GM23248 (cell line): ENCODE data around the gene GALM. TPM values are rescaled to one million over a fixed set of nuclear protein-coding genes. Genes with fewer than 3 reads are reported as not detected.

ENCODE experiments used
- DNase-seq: peaks from one replicate; pipeline ENCODE4 v3.0.0-alpha.2; 2015
- H2AFZ ChIP-seq: fragments of 200-600 bp; sonication (generic); 2 replicates; pipeline ENCODE4 v1.6.1; 2016; ENCODE audit warnings: antibody characterized with exemption
- H3F3A ChIP-seq: fragments of 200-600 bp; sonication (generic); 2 replicates; pipeline ENCODE4 v1.6.1; 2016; ENCODE audit warnings: mild to moderate bottlenecking, antibody characterized with exemption, mixed run types; ENCODE audit not compliant: insufficient read depth
- H3K27ac ChIP-seq: fragments of 200-600 bp; sonication (generic); 2 replicates; pipeline ENCODE4 v1.5.1; 2016; ENCODE audit warnings: mild to moderate bottlenecking
- H3K27me3 ChIP-seq: fragments of 200-600 bp; sonication (generic); replicated peaks from 2 replicates; pipeline ENCODE4 v1.6.1; 2016; ENCODE audit warnings: mild to moderate bottlenecking; ENCODE audit not compliant: insufficient read depth
- H3K36me3 ChIP-seq: fragments of 200-600 bp; sonication (generic); 2 replicates; pipeline ENCODE4 v1.6.1; 2016; ENCODE audit warnings: low read depth, mild to moderate bottlenecking
- H3K4me1 ChIP-seq: fragments of 200-600 bp; sonication (generic); 2 replicates; pipeline ENCODE4 v1.6.1; 2016; ENCODE audit warnings: mild to moderate bottlenecking; ENCODE audit not compliant: insufficient read depth
- H3K4me2 ChIP-seq: fragments of 200-600 bp; sonication (generic); one replicate; pipeline ENCODE4 v1.6.1; 2016; ENCODE audit warnings: mild to moderate bottlenecking; ENCODE audit not compliant: unreplicated experiment
- H3K4me3 ChIP-seq: fragments of 200-600 bp; sonication (generic); 2 replicates; pipeline ENCODE4 v1.5.1; 2016; ENCODE audit warnings: mild to moderate bottlenecking
- H3K79me2 ChIP-seq: fragments of 200-600 bp; sonication (generic); 2 replicates; pipeline ENCODE4 v1.6.1; 2016; ENCODE audit warnings: mild to moderate bottlenecking; ENCODE audit not compliant: insufficient read depth
- H3K9ac ChIP-seq: fragments of 200-600 bp; sonication (generic); 2 replicates; pipeline ENCODE4 v1.6.1; 2016; ENCODE audit warnings: mild to moderate bottlenecking
- H3K9me2 ChIP-seq: fragments of 200-600 bp; sonication (generic); 2 replicates; pipeline ENCODE4 v1.6.1; 2016; ENCODE audit warnings: mixed run types, mild to moderate bottlenecking, moderate library complexity; ENCODE audit not compliant: insufficient read depth
- H3K9me3 ChIP-seq: fragments of 200-600 bp; sonication (generic); one replicate; pipeline ENCODE4 v1.6.1; 2017; ENCODE audit warnings: low read depth
- H4K20me1 ChIP-seq: fragments of 200-600 bp; sonication (generic); 2 replicates; pipeline ENCODE4 v1.6.0; 2016; ENCODE audit not compliant: insufficient read depth
- EZH2 ChIP-seq: fragments of 200-600 bp; sonication (generic); IDR thresholded peaks from 2 replicates; pipeline ENCODE4 v1.6.1; 2018; ENCODE audit warnings: antibody characterized with exemption, mild to moderate bottlenecking; ENCODE audit not compliant: insufficient read depth, poor library complexity, severe bottlenecking
- EZH2phosphoT487 ChIP-seq: fragments of 200-600 bp; sonication (generic); IDR thresholded peaks from 2 replicates; pipeline ENCODE4 v1.6.1; 2018; ENCODE audit warnings: antibody characterized with exemption, moderate library complexity, mild to moderate bottlenecking, low read depth; ENCODE audit not compliant: insufficient read depth
- WGBS, 2 experiments: methylation state at CpG; one replicate each; pipeline ENCODE4 v1.1.6; 2015 to 2017; ENCODE audit warnings: low lambda C conversion rate in 2 of 2, low coverage in 1 of 2; ENCODE audit errors: missing lambda C conversion rate in 2 of 2; 5-methylcytosine and 5-hydroxymethylcytosine counted together
- in situ Hi-C: fragments of 300-500 bp; cut with MboI; formaldehyde crosslinking; loops from 2 replicates; pipeline ENCODE4 v1.15.0; 2020
- polyA plus RNA-seq: library from polyadenylated mRNA; unstranded; fragments of >200 nt; fragmentation: Nextera tagmentation; extraction: Ambion mirVana; gene quantifications from 2 replicates; pipeline ENCODE4 v1.2.1, GENCODE V29; 2016
- total RNA-seq: library from RNA; depleted of rRNA; stranded (reverse); fragments of >200 nt; shearing (Covaris generic); gene quantifications from 2 replicates; pipeline ENCODE4 v1.2.3, GENCODE V29; 2014

The GALM gene
- total and polyA plus RNA-seq, 2 experiments from 2014 or later: 7.6 to 10.8 TPM

- Histone ChIP-seq H3K9me2 (no peaks in the 10 kb centered on the region), H2AFZ (no peak overlapping the region), H3K4me2 (no peak overlapping the region), H3F3A (peaks cover 60% of the 10 kb centered on the region), H3K79me2 (peaks cover 81% of the 10 kb centered on the region), H3K4me1 (peaks cover 9% of the 10 kb centered on the region), H3K9me3 (no peaks in the 10 kb centered on the region), H4K20me1 (peaks cover 9% of the 10 kb centered on the region; the same call in 1 of the 2 replicates), H3K9ac (peak overlapping the region; percentile 15; the same call in 1 of the 2 replicates), H3K4me3 (no peak overlapping the region), H3K36me3 (peaks cover 66% of the 10 kb centered on the region), H3K27me3 (no peaks in the 10 kb centered on the region), H3K27ac (no peak overlapping the region)
- 91 to 92% methylated on average over 5 of the region's 5 CpGs for WGBS, 2 experiments
- no peak for DNase-seq
- TF ChIP-seq EZH2phosphoT487 (no peak), EZH2 (no peak)
- in situ Hi-C loops: no loop called here
Measured at GRCh38 chr2:38747819-38748218, 81.9 kb downstream of the GALM start.

- H3K9ac ChIP-seq: 0 out of 2 replicates have a peak overlapping the region, but pooled peaks have one; percentile 97
- in situ Hi-C loops: no loop called here
Measured at GRCh38 chr2:38748391-38748790, 82.5 kb downstream of the GALM start.

GRCh38 chr2:38748943-38749804 is 83.3 kb downstream of the GALM start:
- Histone ChIP-seq H3K4me2 (peak overlapping the region; percentile 96), H3K79me2 (peaks cover 68% of the 10 kb centered on the region), H3K4me1 (peaks cover 9% of the 10 kb centered on the region), H3K4me3 (peak overlapping the region; percentile 86), H3K36me3 (peaks cover 53% of the 10 kb centered on the region), H3K9me2 (no peaks in the 10 kb centered on the region), H3K27ac (0 out of 2 replicates have a peak overlapping the region, but pooled peaks have one; percentile 93), H2AFZ (no peak overlapping the region), H3K9me3 (no peaks in the 10 kb centered on the region), H3K9ac (peak overlapping the region; percentile 97), H3K27me3 (no peaks in the 10 kb centered on the region), H4K20me1 (peaks cover 9% of the 10 kb centered on the region; the same call in 1 of the 2 replicates), H3F3A (peaks cover 46% of the 10 kb centered on the region)
- WGBS, 2 experiments: 68 to 70% methylated on average over 26 of the region's 26 CpGs
- peak; percentile 40 for DNase-seq
- in situ Hi-C loops: no loop called here
- no peak for TF ChIP-seq EZH2phosphoT487
- no peak for TF ChIP-seq EZH2

More at GRCh38 chr2:38748391-38748790, 82.5 kb downstream of the GALM start:
- 88 to 92% methylated on average over 9 of the region's 9 CpGs for WGBS, 2 experiments
- H3K9me3 ChIP-seq: no peaks in the 10 kb centered on the region
- peaks cover 54% of the 10 kb centered on the region for H3F3A ChIP-seq
- TF ChIP-seq EZH2phosphoT487 (no peak), EZH2 (no peak)
- H3K27me3 ChIP-seq: no peaks in the 10 kb centered on the region
- H3K79me2 ChIP-seq: peaks cover 76% of the 10 kb centered on the region
- H3K4me2 ChIP-seq: peak overlapping the region; percentile 96
- H3K9me2 ChIP-seq: no peaks in the 10 kb centered on the region
- H2AFZ ChIP-seq: no peak overlapping the region
- no peak for DNase-seq
- no peak overlapping the region for H3K27ac ChIP-seq
- peaks cover 9% of the 10 kb centered on the region; the same call in 1 of the 2 replicates for H4K20me1 ChIP-seq
- H3K36me3 ChIP-seq: peaks cover 60% of the 10 kb centered on the region
- no peak overlapping the region for H3K4me3 ChIP-seq
- H3K4me1 ChIP-seq: peaks cover 9% of the 10 kb centered on the region

GRCh38 chr2:38750011-38750890 is 84.3 kb downstream of the GALM start:
- Histone ChIP-seq H3K27me3 (no peaks in the 10 kb centered on the region), H4K20me1 (peaks cover 9% of the 10 kb centered on the region; the same call in 1 of the 2 replicates), H3K79me2 (peaks cover 57% of the 10 kb centered on the region), H3F3A (peaks cover 37% of the 10 kb centered on the region), H3K9me2 (no peaks in the 10 kb centered on the region), H2AFZ (peak overlapping the region; percentile 56), H3K36me3 (peaks cover 42% of the 10 kb centered on the region), H3K4me3 (peak overlapping the region; percentile 86), H3K9me3 (no peaks in the 10 kb centered on the region), H3K27ac (peak overlapping the region; percentile 93), H3K4me2 (peak overlapping the region; percentile 96), H3K9ac (peak overlapping the region; percentile 97), H3K4me1 (peaks cover 9% of the 10 kb centered on the region)
- TF ChIP-seq EZH2phosphoT487 (no peak), EZH2 (no peak)
- peak; percentile 79 for DNase-seq
- in situ Hi-C loops: no loop called here
- 0 to 1% methylated on average over 58 to 59 of the region's 59 CpGs for WGBS, 2 experiments
